Measurements from ENCODE around the gene AP3S1.

AP3S1 gene

GRCh38 chr5:115829913-115830312 lies 11.8 kb upstream of the AP3S1 start:
- DNase-seq = no peak

GRCh38 chr5:115831163-115831768 lies 10.5 kb upstream of the AP3S1 start:
- DNase-seq = peak; percentile 32

GRCh38 chr5:115835481-115835880 lies 6.3 kb upstream of the AP3S1 start:
- no peak for DNase-seq

GRCh38 chr5:115838885-115839518 lies 2.7 kb upstream of the AP3S1 start:
- peak; percentile 35 for DNase-seq

DNA sequence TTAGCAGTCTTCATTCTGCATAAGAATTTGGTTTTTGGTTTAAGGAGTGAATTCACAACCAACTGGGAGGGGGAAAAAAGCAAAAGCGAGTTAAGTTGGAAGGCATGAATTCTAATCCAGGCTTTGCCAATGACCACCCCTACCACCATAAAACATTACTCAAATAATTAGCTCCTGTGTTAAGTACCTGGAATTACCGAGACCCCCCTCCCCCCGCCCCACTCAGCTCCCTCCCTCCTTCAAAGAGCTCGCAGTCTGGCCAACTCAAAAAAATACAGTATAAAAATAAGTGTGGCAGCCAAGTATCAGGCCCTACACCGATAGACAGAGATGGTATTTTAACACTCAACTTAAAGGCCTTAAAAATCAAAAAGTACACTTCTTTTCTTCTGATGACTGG lies 862 bp upstream of the AP3S1 start:
- DNase-seq = no peak

GRCh38 chr5:115842089-115842935 lies 577 bp downstream of the AP3S1 start:
- DNase-seq = peak; percentile 15

GRCh38 chr5:115842952-115843351 lies 1.2 kb downstream of the AP3S1 start:
- no peak for DNase-seq

DNA sequence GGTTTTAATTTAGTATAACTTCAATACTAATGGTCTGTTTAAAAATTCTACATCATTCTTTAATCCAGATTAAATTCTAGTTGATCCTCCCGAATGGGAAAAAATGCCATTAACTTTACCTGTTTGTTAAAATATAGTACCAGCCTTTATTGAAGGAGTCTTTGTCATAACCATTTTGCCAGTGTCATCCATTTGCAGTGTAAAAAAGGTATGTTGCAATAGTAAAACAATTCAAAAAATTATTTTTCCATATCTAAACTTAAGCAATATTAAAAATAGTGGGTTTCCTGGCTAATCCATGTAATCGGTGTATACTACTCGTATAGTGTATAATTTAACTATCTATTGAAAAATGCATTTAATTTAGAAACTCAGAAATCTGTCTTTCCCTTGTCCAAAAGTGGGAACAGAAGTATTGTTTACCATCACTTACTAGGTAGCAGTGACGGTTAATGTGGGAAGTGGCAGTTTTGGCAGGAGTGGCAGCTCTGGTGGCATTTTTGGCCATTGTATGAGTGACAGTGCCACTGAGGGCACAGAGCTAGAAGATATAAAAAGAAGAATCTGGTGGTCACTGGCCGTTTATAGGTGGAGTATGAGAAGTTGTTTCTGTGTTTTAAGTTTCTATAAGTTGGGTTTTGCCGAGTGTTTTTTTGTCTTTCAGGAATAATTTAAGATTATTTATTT lies 1.9 kb downstream of the AP3S1 start:
- no peak for DNase-seq

DNA sequence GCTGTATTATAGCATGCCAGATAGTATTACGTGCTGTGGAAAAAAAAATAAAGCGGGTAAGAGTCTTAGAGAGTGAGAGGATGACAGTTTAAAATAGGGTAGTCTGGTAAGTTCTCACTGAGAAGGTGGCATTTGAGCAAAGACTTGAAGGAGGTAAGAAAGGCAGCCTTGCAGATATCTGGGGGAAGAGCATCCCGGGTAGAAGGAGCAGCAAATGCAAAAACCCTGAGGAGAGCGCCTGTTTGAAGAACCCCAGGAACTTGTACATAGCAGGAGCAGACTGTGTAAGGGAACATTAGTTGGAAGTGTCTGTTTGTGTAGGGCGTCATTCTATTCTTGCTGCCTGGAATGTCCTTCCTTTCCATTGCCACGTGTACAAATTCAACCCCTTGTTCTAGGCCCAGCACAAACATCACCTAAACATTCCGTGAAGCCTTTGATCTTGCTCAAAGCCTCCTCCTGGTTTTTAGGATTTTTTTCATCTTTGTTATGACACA lies 2.6 kb downstream of the AP3S1 start:
- no peak for DNase-seq

DNA sequence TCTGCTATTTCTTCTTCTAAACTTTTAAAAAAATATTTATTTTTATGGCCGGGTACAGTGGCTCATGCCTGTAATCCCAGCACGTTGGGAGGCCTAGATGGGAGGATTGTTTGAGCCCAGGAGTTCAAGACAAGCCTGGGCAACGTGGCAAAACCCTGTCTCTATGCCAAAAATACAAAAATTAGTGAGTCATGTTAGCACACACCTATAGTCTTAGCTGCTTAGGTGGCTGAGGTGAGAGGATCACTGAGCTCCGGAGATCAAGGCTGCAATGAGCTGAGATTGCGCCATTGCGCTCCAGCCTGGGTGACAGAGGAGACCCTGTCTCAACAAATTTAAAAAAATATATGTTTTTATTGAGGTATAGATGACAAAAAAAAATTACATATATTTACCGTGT lies 5.6 kb downstream of the AP3S1 start:
- no peak for DNase-seq

DNA sequence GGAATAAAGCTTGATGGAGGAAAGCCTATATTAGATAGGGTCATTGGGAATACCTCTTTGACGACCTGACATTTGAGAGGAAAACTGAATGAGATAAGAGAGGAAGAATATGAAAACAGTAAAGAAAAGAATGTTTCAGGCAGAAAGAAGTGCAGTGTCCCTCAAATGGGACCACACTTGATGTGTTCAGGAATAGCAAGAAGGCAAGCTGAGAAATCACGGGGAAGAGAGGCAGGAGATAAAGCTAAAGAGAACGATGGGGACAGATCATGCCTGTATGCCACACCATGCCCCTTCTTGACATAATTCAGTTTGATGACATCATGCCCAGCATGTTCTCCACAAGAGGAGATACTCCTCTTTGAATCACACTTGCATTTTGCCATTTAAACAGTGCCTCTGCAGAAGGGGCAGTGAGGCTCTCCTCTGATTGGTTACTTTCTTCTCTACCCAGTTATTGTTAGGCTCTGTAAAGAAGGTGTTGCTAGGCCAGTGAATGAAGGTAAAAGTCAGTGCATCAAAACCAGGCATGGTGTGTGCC lies 7.6 kb downstream of the AP3S1 start:
- no peak for DNase-seq

DNA sequence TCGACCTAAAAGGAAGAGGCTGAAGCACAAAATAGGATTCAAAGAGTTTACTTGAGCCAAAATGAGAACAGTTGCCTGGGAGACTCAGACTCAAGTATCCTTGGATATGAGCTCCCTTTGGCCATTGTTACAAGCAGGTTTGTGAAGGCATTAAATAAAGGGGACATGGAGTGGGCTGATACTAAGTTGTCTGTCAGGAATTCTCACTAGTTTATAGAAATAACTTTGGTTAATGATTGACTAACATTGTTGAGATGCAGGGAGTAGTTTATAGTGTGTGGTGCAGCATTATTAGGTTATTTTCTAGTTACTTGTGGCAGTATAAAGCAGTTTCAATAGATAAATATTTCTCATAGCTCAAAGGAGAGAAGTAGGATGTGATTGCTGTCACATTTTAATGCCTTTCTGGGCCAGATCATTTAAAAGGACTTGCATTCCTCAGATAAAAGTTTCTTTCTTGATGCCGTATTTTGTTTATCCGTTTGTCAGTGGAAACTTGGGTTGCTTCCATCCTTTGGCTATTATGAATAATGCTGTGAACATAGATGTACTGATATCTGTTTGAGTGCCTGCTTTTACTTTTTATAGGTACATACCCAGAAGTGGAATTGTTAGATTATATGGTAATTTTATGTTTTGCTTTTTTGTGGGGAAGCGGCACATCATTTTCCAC lies 9.1 kb downstream of the AP3S1 start:
- no peak for DNase-seq

DNA sequence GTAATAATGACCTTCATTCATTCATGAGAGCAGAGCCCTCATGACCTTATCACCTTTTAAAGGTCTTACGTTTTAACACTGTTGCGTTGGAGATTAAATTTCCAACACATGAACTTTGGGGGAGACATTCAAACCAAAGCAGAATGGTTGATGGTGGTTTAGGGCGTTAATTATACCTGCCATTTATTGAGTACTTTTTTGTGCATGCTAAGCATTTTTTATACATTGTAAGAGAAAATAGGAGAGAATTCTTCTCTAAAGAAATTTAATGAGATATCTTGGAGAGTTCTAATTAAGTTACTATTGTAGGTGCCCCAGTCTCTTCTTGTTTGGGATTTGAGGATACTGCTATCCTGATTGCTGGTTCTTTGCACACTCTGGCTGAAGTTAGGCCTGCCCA lies 12.4 kb downstream of the AP3S1 start:
- DNase-seq = no peak

DNA sequence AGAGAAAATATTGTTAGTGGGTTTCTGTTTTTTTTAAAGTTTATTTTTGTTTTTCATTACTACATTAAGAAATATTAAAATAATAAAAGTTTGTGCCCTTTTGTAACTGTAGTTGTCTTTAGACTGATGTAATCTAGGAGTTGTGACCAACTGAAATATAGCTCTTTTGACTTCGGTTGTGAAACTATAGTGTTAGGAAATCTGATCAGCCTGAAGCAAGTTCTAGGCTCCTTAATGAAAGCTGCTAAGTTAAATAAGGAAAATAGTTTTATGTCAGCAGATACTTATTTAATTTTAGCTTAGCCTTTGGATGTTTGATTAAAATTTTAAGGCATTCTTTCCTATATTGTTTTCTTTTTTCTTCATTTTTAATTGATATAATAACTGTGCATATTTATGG lies 14.2 kb downstream of the AP3S1 start:
- no peak for DNase-seq

GRCh38 chr5:115857057-115857479 lies 15.3 kb downstream of the AP3S1 start:
- no peak for DNase-seq

DNA sequence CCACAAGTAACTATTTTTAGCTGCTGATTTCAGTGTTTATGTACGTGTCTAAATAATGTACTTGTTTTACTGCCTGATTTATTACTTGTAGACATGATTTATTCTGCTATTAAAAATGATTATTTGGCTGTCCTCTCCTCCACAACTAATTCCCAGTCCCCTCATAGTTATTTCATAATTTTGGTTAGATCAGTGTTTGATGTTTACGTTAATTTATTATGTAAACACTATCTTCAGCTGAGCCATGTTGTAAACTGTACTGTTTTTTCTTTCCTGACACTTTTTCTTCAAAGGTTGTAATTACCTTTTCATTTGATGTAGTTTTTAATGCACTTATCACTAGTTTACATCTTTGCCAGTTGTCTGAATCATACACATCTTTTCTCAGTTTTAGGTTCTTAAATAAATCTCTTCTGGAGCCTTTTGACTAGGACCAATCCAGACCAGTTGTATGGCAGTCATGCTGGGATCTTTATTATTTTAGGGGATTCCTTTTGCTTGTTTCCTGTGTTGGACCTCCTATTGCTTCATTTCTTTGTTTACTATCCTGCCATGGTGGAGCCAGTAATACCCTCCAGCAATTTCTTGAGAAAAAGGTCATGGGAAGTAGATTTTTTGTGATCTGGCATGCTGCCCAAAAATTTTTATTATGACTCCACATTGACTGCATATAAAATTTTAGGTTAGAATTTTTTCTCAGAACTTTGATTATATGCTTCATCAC lies 16.1 kb downstream of the AP3S1 start:
- peak; percentile 7 for DNase-seq

GRCh38 chr5:115858396-115858795 lies 16.7 kb downstream of the AP3S1 start:
- no peak for DNase-seq

DNA sequence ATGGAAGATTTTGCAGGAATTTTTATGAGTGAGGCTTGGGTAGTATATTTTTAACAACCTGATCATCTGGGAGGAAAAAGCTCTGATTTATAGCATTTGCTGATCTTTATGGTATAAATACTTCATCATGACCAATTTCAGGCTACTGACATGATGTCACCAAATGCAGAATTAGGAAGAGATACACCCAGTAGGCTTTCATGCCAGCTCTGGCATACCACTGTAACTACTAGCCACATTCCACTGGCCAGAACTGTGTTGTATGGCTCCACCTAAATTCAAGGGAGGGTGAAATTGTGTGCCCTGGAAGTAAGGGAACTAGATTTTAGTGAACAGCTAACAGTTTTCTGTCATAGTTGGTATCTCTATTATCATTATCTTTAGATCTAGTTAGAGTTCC lies 17.6 kb downstream of the AP3S1 start:
- DNase-seq = no peak

GRCh38 chr5:115869256-115869795 lies 27.6 kb downstream of the AP3S1 start:
- no peak for DNase-seq

DNA sequence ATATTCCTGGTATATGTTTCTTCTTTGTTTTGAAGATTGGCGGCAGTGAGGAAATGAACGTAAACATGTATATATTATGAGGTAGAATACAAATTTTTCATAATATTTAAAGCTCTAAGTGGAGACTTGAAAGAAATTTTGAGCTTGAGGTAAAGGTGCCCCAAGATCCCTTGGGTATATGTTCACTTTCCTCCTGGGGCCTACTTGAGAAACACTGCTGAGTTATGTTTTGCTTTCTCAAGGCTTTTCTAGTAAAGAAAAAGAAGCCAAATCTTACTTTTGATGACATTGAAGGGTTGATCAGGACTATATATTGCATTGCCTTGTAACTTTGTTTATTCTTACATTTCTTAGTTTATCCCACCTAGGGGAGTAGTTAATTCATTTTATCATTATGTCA lies 30.7 kb downstream of the AP3S1 start:
- no peak for DNase-seq

GRCh38 chr5:115873392-115873791 lies 31.7 kb downstream of the AP3S1 start:
- no peak for DNase-seq

All from NCI-H2227 treated with DMSO at 0.1 percent for 48 hours (cell line).